GM18909 (cell line): ENCODE results near the gene MYO1D.
"Not testable (repeated sequence)": the region's sequence is repeated elsewhere in the genome, so short reads cannot be mapped to it uniquely, and the experiment has no call there.

Experiments used
- ATAC-seq: cut with Tn5 transposase; IDR thresholded peaks from one replicate; pipeline ENCODE4 v1.9.1; 2021; ENCODE audit warnings: mild to moderate bottlenecking; ENCODE audit not compliant: unreplicated experiment, poor library complexity

The MYO1D gene

DNA sequence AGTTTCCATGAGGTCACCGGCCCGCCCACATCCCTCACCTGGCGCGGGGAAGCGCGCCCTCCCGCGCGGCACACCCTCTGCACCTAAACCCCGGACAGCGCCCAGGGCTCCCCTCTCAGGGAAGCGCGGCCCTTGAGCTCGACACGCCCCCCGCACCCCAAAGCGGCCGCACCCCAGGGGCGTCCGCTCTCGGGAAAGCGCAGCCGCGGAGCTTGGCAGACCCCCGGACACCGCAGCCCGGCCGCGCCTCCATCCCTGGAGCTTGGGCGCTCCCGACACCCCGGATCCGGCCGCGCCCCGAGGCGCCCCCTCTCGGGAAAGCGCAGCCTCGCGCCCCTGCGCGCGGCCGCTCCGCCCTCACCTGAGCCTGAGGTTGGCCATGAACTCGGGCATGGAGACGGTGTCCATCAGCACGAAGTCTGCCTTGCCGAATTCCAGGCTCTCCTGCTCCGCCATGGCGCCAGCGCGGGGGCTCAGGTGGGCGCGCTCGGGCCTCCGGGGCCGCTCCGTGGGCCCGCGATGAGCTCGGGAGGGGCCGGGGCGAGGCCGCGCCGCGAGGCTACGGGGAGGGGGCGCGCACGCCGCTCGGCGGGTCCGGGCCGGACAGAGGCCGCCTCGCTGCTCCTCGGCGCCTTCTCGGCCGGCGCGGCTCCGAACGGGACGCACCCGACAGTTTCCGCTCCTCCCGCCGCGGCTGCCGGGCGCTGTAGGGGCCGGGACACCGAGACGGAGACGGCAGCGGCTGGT, at the start of gene MYO1D:
Gene MYO1D, minus strand, starts transcription at position 708 of the 747 bp plus-strand sequence. Its CDS starts 252 bp downstream, at position 456.
- ATAC-seq, result peak; percentile 62

DNA sequence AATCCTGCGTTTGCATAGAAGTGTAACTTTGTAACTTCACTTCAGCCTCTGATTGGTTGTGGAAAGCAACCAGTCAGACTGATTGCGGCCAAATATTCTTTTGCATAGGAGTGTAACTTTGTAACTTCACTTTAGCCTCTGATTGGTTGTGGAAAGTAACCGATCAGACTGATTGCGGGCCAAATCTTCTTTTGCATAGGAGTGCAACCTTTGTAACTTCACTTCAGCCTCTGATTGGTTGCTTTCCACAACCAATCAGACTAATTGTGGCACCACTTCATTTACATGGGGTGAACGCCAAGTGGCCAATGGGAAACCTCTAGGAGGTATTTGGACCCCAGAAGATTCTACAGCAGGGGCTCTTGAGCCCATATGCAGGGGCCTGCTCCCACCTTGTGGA, 49.3 kb upstream of the MYO1D start:
- ATAC-seq, result no peak

DNA sequence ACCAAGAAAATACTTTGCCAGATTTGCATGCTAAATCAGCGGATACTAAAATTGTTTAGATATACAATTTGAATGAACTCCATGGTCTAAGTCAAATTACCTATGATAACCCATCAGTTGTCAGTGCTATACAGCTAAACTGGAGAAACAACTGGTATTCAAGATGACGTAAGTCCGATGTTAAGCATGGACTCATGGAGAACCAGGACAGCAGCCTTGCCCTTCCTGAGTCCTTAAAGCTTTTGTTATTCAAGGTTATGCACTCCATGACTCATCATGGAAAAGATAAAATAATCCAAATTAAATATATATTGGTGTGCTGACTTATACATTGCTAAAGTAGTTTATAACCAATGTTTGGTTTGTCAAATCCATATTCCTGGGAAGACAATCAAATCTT, 47.0 kb upstream of the MYO1D start:
- not testable (repeated sequence) for ATAC-seq

DNA sequence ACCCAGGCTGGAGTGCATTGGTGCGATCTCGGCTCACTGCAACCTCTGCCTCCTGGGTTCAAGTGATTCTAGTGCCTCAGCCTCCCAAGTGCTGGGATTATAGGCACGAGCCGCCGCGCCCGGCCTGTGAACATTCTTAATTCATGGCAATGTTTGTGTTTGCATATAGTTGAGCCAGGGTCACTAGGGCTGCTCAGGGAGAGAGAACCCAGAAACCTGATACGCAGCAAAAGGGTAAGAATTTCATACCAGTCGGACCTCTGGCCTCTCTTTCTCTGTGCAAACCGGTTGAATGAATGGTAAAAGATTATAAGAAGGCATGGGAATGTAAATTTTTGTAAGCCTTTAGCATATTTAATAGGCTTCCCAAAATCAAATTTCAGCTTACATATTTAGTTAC, 44.1 kb upstream of the MYO1D start:
- no peak for ATAC-seq

DNA sequence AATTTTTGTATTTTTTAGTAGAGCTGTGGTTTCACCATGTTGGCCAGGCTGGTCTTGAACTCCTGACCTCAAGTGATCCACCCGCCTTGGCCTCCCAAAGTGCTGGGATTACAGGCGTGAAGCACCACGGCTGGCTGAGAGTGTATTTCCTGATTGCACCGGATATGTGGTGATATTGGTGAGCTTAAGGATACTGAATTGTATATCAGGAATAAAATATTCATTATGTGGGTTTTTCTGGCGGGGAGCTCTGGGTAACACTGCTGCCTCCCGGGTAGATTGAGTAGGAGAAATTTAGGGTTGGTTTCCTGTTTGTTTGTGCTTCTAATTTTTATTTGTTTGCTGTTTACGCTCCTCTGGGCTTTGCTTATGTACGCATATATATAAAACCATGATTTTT, 43.4 kb upstream of the MYO1D start:
- ATAC-seq, result no peak

DNA sequence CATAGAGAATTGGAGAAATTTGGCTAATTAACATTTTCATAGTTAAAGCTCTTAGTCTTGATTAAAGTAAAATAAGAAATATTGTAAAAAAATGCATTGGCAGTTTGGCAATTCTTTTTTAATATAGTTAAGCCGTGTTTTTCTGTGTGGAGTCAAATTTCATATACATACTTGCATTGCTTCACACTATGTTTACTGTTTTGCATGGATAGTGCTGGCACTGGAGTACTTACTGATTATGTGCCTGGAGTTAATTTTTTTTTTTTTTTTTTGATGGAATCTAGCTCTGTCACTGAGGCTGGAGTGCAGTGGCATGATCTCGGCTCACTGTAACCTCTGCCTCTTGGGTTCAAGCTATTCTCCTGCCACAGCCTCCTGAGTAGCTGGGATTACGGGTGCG, 43.0 kb upstream of the MYO1D start:
- not testable (repeated sequence) for ATAC-seq

DNA sequence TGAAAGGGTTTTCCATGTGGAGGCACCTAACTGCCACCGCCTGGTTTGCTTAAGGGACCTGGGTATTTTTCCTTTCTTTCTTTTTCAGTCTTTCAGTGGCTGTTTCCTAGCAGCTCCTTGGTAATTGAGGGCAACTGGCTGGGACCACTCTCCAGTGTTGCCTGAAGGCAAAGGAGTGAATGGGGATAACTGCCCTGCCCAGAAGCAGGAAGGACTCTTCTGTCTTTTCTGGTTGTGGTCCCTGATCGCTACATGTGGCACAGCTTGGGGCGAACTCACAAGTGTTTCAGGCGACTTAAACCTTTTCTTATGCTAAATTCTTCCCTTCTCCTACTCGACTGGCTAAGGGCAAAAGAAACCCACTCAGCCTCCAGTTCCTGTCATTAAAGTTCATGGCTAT, 40.9 kb upstream of the MYO1D start:
- ATAC-seq, result no peak

DNA sequence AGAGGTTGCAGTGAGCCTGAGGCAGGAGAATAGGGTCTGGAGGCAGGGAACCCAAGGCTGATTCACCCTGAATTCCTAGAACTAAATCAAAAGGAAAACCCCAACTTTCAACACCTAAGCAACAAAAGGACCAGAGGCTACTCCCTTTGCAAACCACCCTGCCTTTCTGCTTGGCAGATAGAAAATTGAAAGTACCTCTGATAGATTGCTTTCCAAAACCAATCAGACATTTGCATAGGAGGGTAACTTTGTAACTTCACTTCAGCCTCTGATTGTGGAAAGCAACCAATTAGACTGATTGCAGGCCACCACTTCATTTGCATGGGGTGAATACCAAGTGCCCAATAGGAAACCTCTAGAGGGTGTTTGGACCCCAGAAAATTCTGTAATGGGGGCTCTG, 40.2 kb upstream of the MYO1D start:
- ATAC-seq, result no peak

DNA sequence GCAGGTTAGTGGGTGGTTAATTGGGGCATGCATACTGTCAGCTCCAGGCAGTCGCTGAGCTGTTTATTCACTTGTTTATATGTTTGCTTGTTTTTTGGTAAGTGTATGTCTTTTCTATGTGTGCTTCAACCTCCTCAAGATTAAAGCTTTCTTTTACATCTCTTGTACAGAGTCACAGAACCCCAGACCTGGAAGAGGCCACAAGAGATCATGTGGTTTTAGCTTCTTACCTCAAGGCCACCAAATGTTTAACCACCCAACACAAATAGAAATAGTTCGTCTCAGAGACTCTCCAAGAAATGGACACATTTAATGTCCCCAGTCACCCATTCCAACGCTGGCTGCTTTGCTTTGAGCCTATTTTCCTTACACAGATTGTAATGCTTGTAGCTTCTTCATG, 39.2 kb upstream of the MYO1D start:
- no peak for ATAC-seq

DNA sequence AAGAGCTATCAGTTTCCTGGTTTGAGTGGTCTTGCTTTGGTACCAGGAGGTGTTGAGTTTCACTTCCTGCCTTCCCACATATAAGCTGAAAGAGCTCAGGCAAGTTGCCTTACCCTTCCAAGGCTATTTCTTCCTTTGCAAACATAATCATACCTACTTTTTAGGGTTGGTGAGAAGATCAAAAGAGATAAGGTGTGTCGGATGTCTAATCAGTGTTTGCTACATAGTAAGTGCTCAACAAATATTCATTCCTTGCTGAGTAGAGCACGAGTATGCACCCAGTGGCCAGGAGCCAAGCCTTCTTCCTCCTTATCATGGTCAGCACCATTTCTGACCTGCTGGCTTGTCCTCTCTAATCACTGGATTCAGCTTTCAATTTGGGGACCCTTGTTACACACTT, 38.3 kb upstream of the MYO1D start:
- ATAC-seq, result no peak

DNA sequence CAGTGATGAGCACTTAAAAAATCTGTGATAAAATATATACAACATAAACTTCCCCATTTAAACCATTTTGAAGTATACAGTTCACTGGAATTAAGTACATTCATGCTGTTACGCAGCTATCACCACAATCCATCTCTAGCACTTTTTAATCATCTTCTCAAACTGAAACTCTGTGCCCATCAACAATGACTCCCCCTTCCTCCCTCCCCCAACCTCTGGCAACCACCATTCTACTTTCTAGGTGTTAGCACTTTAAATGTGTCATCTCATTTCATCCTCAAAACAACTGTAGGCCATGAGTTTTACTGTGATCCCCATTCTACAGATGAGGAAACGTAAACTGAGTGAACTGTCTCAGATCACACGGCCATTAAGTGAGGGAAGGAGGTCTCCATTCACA, 37.3 kb upstream of the MYO1D start:
- no peak for ATAC-seq

DNA sequence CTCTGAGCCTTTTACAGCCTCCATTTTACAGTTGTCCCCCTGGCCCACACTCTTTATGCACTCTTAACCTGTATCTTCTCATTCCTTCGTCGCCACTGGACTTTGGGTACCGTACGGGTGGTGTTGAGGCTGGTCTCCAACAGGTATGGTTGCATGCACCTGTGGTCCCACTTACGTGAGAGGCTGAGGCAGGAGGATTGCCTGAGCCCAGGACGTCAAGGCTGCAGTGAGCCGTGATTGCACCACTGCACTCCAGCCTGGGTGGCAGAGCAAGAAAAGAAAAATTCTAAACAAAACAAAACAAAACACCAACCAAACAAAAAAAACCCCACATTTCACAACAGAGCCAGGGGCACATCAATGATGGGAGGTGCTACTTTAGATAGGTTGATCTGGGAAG, 36.7 kb upstream of the MYO1D start:
- no peak for ATAC-seq

DNA sequence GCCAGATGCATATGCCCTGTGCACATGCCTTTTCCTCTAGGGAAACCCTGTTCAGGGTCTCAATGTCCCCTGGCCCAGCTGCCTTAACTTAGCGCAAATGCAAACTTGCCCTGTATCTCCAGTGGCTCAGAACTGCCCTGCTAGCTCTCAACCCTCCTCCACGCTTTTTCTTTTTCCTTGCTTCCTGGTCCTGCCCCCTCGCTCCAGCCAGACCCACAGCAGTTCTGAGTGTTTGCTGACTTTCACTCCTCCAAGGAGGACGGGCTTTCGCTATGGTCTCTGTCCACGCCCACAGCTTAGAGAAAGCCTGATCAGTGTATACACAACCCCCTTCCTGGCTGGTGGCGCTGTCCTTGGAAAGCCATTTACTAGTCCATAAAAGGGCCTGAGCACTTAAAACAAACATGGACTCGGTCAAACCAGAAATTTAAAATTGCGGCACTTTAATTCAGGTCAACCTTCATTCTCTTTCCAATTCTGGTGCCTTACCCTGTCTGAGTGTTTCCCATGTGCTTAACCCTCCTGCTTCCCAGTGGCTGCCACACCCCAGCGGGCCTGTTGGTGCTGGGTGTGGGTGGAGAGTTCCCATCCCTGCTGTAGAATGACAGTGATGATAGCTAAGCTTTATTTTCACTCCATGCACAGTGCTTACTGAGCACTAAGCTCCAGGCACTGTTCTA, 35.4 kb upstream of the MYO1D start:
- ATAC-seq, result no peak

DNA sequence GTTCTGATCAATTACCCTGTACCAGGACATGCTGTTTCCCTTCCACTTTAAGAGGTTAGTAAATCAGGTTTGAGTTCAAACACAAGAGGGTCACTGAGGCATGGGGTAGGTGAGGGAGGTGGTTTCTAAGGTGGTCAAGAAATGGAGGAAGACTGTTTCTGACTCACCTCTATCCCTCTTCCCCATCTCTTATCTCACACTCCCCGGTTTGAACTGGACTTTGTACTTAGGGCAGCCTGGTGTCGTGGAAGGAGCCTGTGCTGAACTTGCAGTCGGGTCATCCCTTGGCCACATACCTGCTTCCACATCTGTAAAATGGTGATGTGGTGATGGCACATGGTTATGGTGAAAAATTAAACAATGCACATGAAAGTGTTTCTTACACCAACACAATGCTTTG, 33.8 kb upstream of the MYO1D start:
- ATAC-seq, result no peak

DNA sequence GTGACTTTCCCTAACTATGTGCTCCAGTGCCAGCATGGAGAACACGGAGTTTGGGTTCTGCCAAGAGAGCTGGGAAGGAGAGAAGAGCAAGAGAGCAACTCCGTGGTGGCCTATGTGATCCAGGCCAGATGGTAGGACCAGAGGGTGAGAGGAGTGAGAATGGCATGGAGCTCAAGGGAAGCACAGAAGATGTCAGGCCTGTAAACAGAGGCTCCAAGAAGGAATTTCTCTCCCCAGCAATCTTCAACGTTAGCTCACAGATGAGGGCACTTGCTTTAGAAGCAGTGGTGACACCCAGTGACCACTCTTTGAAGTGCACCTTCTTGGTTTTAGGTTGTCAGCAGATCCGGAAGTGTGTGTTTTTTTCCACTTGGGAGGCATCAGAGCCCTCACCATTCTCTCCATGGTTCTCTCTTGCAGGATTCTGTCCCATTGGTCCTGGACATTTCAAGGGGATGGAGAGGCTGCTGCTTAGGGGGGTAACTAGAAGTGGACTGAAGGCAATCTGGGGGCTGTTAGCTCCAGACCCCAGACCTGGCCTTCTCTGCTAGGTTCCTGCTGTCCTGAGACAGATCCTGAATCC, 33.0 kb upstream of the MYO1D start:
- ATAC-seq, result peak; percentile 45

DNA sequence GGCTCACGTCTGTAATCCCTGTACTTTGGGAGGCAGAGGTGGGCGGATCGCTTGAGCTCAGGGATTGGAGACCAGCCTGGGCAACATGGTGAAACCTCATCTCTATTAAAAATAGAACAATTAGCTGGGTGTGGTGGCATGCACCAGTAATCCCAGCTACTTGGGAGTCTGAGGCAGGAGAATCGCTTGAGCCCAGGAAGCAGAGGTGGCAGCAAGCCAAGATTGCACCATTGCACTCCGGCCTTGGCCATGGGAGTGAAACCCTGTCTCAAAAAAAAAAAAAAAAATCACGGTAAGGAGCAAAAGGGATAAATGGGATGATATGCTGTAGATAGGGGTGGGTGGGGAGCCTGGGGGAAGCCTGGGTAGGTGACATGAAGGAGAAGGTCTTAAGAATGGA, 30.7 kb upstream of the MYO1D start:
- no peak for ATAC-seq

DNA sequence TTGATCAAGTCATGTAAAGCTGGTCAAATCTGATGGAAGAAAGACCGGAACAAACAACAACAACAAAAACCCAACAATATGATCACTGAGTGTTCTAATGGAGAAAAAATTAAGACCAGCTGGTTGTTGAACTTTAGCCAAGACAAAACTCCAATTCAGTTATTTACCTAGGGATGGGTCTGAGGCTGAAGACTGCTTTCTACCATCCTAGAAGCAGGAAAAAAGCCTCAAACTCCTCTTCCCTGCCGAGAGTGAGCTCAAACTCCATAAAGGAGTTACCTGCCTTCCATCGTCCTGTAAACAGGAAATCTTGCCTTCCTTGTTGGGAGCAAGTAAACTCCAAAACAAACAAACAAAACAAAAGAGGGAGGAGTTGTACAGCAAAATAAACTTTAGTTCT, 28.0 kb upstream of the MYO1D start:
- ATAC-seq, result no peak

DNA sequence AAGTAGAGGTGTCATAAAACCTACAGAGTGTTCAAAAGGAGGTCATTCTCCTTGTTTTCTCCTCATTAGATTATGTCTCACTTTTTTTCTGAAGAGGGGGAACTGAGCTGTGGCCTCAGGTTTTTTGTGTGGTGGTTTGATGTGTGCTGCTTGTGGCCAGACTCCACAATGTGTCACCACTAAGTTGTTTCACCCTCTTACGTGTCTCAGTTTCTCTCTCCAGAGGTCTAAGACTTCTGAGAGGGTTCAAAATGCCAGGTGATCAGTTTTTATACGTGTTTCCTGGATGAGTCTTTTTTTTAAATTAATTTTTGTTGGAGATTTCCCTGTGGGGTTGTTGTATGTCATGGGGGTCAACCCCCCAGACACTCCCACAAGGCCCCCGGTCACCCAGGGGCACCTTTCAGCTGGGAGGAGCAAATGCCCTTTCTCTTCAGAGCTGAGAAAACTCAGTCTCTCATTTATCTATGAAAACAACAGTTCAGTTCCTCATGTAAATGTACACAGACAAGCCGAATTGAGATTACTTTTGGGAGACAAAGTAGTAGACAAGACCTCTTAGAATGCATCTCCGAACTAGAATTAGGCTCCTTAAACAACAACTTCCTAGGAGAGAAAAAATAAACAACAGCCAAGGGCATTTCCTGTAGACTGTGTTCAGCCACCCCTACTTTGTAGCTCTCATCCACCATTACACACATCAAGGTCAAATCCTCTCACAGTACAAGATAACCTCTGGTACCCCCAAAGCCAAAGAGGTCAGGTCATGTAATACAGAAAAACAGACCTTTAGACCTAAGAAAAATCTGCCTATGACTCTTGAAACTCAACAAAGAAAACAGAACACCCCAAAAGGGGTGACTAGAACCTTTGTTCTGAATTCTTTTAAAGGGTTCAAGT, 27.1 kb upstream of the MYO1D start:
- no peak for ATAC-seq

DNA sequence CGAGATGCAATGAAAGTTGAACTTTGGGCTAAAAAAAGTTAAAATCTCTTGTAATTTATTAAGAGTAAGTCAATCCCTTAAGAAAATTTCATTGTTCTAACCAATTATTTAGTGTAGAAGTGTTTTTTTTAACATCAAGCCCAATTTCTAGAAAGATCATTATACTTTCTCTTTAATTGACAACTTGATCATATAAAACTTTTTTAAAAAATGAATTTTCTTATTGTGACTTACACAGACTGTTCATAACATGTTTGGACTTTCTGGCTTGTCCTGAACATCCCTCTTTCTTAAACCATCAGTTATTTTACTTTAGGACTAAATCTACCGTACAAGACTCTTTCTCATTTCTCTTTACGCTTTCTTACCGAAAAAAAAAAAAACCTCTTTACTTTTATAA, 24.8 kb upstream of the MYO1D start:
- ATAC-seq, result no peak

DNA sequence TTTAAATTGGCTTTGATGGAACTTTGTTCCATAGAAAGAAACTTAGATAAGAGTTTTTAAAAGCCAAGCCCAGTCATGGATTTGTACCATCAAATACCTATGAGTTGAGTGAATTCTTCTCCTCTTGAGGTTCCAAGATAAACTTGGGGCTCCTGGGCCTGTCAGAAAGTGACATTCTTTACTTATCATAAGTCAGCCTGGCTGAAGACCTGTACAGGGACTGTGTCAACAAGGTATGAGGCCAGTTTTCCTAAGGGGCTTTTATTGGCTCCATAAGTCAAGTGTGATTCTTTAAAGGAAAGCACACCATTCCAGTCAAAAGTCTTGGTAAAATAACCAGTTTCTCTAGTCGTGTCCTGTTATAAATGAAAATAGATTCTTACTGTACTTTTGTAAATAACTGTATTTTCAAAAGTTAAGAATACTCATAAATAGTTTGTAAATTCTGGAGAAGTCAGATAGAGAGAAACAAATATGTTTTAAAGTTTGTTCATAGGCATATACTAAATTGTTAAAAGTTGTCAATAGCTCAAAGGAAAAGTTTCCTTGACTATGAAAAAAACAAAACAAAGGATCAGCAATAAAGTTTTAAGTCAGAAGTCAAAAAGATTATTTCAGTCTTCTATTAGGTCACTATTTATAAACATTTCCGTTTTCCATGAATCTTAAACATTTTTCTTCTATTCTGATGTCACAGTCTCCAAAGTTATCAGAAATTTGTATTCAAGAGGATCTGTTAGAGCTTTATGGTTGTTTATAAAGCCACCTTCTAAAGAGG, 22.5 kb upstream of the MYO1D start:
- no peak for ATAC-seq
